GM12878 (cell line): ENCODE data around the gene SHH. TPM values are rescaled to one million over a fixed set of nuclear protein-coding genes. Genes with fewer than 3 reads are reported as not detected.
A peak's percentile ranks its signal among the peaks of the same experiment; 100 is the strongest.

Experiments used
- ATAC-seq: fragments of 200-7000 bp; cut with Tn5 transposase; 3 replicates; pipeline ENCODE4 v1.9.1; 2020; ENCODE audit warnings: mild to moderate bottlenecking, moderate library complexity
- BruUV-seq: library from RNA; stranded (reverse); fragments of 400-500 nt; replicated peaks from 2 replicates; lab custom pipeline; 2021; lab: Mats Ljungman, UMichigan
- CTCF ChIA-PET: fragments of 300-600 bp; sonication (Branson Sonifier 250); formaldehyde crosslinking; extraction: SDS; loops from one replicate; lab custom pipeline; 2021; ENCODE audit warnings: inconsistent platforms; lab: Yijun Ruan, JAX
- POLR2A ChIA-PET: fragments of 350-600 bp; formaldehyde crosslinking; extraction: SDS; loops from one replicate; lab custom pipeline; 2021; ENCODE audit warnings: inconsistent platforms; lab: Charles Lee
- RAD21 ChIA-PET: fragments of 300-600 bp; sonication (Branson Sonifier 250); formaldehyde crosslinking; loops from one replicate; lab custom pipeline; 2023; ENCODE audit warnings: antibody characterized with exemption; ENCODE audit not compliant: unreplicated experiment; lab: Charles Lee
- SMC1A ChIA-PET: fragments of 300-600 bp; sonication (Branson Sonifier 250); formaldehyde crosslinking; loops from one replicate; lab custom pipeline; 2023; ENCODE audit not compliant: unreplicated experiment, uncharacterized antibody; lab: Charles Lee
- DNase-seq: peaks from one replicate; pipeline ENCODE4 v3.0.0-alpha.2; 2011; ENCODE audit warnings: low read depth, low spot score
- FAIRE-seq: peaks from 3 replicates; lab custom pipeline; 2011; peaks lifted over from hg19 to GRCh38; lab: Jason Lieb, UNC
- H2AFZ ChIP-seq: 2 replicates; pipeline ENCODE4 v1.6.0; 2011; ENCODE audit warnings: low read depth, low read length, control low read depth; ENCODE audit not compliant: control insufficient read depth
- H3K27ac ChIP-seq: 2 replicates; pipeline ENCODE4 v1.5.1; 2011; ENCODE audit warnings: control low read depth; ENCODE audit not compliant: control insufficient read depth, insufficient read depth
- H3K27me3 ChIP-seq, 2 experiments: replicated peaks in 1 of 2; 2 replicates each; pipeline versions ENCODE4 v1.6.0 to v1.6.1; 2011; ENCODE audit warnings: low read length in 1 of 2; ENCODE audit not compliant: control insufficient read depth in 2 of 2, insufficient read depth in 2 of 2
- H3K36me3 ChIP-seq, 2 experiments: 2 replicates each; pipeline ENCODE4 v1.5.1; 2011; ENCODE audit warnings: low read length in 1 of 2; ENCODE audit not compliant: control insufficient read depth in 2 of 2, insufficient read depth in 2 of 2
- H3K4me1 ChIP-seq: 2 replicates; pipeline ENCODE4 v1.6.1; 2011; ENCODE audit warnings: mild to moderate bottlenecking, low read length, moderate library complexity, mixed read lengths; ENCODE audit not compliant: control insufficient read depth, insufficient read depth
- H3K4me2 ChIP-seq: 2 replicates; pipeline ENCODE4 v1.6.0; 2011; ENCODE audit warnings: control low read depth; ENCODE audit not compliant: control insufficient read depth, insufficient read depth
- H3K4me3 ChIP-seq: fragments of 200-600 bp; sonication (generic); 2 replicates; pipeline ENCODE4 v1.5.1; 2016
- H3K79me2 ChIP-seq: 2 replicates; pipeline ENCODE4 v1.6.0; 2011; ENCODE audit warnings: low read length; ENCODE audit not compliant: control insufficient read depth, insufficient read depth
- H3K9ac ChIP-seq: 2 replicates; pipeline ENCODE4 v1.8.0; 2011; ENCODE audit warnings: low read length, control low read depth, mixed read lengths; ENCODE audit not compliant: control insufficient read depth, insufficient read depth
- H3K9me3 ChIP-seq: replicated peaks from 3 replicates; pipeline ENCODE4 v1.5.1; 2011; ENCODE audit warnings: mild to moderate bottlenecking, low read length; ENCODE audit not compliant: control insufficient read depth, insufficient read depth
- H4K20me1 ChIP-seq: 2 replicates; pipeline ENCODE4 v1.6.0; 2011; ENCODE audit not compliant: control insufficient read depth, insufficient read depth
- ATF7 ChIP-seq: fragments of 450-650 bp; IDR thresholded peaks from 2 replicates; pipeline ENCODE4 v1.6.1; 2016; ENCODE audit warnings: low read depth, mild to moderate bottlenecking
- BHLHE40 ChIP-seq, 2 experiments: fragments of 450-650 bp in 1 of 2; IDR thresholded peaks; 2 replicates each; pipeline ENCODE4 v1.6.1; 2011 to 2017; ENCODE audit warnings: low read depth in 2 of 2, borderline replicate concordance in 1 of 2, improper control_type of control experiment in 1 of 2, low read length in 1 of 2, mild to moderate bottlenecking in 1 of 2
- SUZ12 ChIP-seq: fragments of 200-600 bp; sonication (generic); IDR thresholded peaks from one replicate; pipeline ENCODE4 v1.6.1; 2018; ENCODE audit warnings: antibody characterized with exemption, mild to moderate bottlenecking; ENCODE audit not compliant: unreplicated experiment
- TCF3 ChIP-seq: IDR thresholded peaks from 2 replicates; pipeline ENCODE4 v1.6.1; 2012; ENCODE audit warnings: low read depth, mild to moderate bottlenecking, low read length, borderline replicate concordance; ENCODE audit not compliant: insufficient read depth
- WGBS: methylation state at CpG from one replicate; pipeline ENCODE4 v1.1.6; 2016; ENCODE audit warnings: low lambda C conversion rate; ENCODE audit not compliant: insufficient replicate concordance, insufficient coverage; ENCODE audit errors: missing lambda C conversion rate; 5-methylcytosine and 5-hydroxymethylcytosine counted together
- in situ Hi-C: fragments of 300-500 bp; cut with MboI; formaldehyde crosslinking; loops from 9 replicates; pipeline ENCODE4 v1.14.3; 2018; ENCODE audit warnings: mixed read lengths
- intact Hi-C: fragments of 100-400 bp; cut with micrococcal nuclease; formaldehyde crosslinking; loops from one replicate; pipeline ENCODE4 v1.14.2; 2022; ENCODE audit not compliant: unreplicated experiment
- polyA plus RNA-seq, 11 experiments: library from polyadenylated mRNA; depleted of rRNA in 4 of 11; unstranded in 6 of 11; stranded (reverse) in 5 of 11; fragments of >200 nt; fragmentation: Nextera tagmentation in 4 of 11; fragmentation: Illumina TruSeq in 1 of 11; extraction: Ambion mirVana in 4 of 11; extraction: Trizol in 1 of 11; gene quantifications; 1 replicate in 1 of 11; 2 replicates in 10 of 11; pipeline versions ENCODE4 v1.2.1 to v1.2.3, GENCODE V29; 2011 to 2016; ENCODE audit warnings: inconsistent platforms in 2 of 11, missing spikeins in 2 of 11, low read depth in 1 of 11
- total RNA-seq, 4 experiments: library from RNA; depleted of rRNA in 3 of 4; stranded (reverse); fragments of >200 nt in 3 of 4; fragmentation: Illumina TruSeq in 1 of 4; extraction: Trizol in 1 of 4; gene quantifications; 2 replicates each; pipeline versions ENCODE4 v1.2.1 to v1.2.3, GENCODE V29; 2013 to 2021
- TF ChIP-seq, protein P1 (sequence below): IDR thresholded peaks from 2 replicates; pipeline ENCODE4 v1.6.1; 2012; ENCODE audit warnings: low read length, inconsistent platforms
- TF ChIP-seq, protein P2 (sequence below): fragments of 450-650 bp; IDR thresholded peaks from 2 replicates; pipeline ENCODE4 v1.6.1; 2017; ENCODE audit warnings: antibody characterized with exemption, mild to moderate bottlenecking, moderate library complexity
- TF ChIP-seq, protein P3 (sequence below): IDR thresholded peaks from 2 replicates; pipeline ENCODE4 v1.6.1; 2012; ENCODE audit warnings: improper control_type of control experiment, low read depth, low read length; ENCODE audit not compliant: insufficient replicate concordance
- TF ChIP-seq, protein P4 (sequence below): IDR thresholded peaks from 2 replicates; pipeline ENCODE4 v1.6.1; 2011; ENCODE audit warnings: mild to moderate bottlenecking, low read depth, low read length, moderate library complexity; ENCODE audit not compliant: insufficient replicate concordance

Gene SHH
- total and polyA plus RNA-seq, 10 of the 15 experiments (the other 5 are each of a cell fraction or from before 2014, with no cell fraction given) = not detected

DNA sequence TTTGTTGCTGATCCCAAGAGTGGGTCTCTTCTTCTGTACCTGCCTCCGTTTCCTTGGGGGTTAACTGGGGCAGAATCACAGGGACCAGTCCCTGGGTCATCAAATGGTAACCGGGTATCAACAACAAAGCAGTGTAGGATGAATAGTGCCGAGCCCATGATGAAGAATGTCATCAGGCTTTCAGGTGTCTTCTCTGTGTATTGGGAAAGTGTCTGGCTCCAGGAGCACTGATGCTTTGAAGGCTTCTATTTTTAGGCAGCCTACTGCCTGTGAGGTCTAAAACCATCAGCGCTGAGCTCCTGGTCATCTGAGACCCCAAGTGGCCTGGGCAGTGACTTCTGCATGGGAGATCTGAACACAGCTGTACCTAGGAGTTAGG lies 48.2 kb upstream of the SHH start (continued):
- no peak for TF ChIP-seq BHLHE40 (IDR thresholded peaks at IDR 0.05; ENCODE audit: borderline replicate concordance in 1 of 2, low read depth in 2 of 2, low read length in 1 of 2)
- TF ChIP-seq ATF7 = no peak
- TF ChIP-seq, protein P1, sequence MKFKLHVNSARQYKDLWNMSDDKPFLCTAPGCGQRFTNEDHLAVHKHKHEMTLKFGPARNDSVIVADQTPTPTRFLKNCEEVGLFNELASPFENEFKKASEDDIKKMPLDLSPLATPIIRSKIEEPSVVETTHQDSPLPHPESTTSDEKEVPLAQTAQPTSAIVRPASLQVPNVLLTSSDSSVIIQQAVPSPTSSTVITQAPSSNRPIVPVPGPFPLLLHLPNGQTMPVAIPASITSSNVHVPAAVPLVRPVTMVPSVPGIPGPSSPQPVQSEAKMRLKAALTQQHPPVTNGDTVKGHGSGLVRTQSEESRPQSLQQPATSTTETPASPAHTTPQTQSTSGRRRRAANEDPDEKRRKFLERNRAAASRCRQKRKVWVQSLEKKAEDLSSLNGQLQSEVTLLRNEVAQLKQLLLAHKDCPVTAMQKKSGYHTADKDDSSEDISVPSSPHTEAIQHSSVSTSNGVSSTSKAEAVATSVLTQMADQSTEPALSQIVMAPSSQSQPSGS = no peak

DNA sequence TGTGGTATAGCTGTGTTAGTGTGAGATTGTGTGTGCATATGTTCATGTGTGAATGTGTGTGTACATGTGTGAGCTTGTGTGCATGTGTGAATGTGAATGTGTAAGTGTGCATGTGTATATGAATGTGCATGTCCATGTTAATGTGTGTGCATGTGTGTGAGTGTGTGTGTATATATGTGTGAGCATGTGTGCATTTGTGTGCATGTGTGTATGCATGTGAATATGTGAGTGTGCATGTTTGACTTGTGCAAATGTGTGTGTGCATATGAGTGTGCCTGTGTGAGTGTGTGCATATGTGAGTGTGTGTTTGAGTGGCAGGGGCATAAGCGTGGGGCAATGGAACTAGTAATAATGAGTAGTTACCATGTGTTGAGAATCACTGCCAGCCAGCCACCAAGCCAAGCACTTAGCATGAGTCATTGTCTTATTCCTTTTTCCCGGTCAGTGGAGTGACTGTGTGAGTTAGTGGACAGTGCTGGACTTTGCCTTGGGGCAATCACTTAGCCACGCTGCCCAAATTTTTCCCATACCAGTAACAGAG lies 46.3 kb upstream of the SHH start:
- in situ Hi-C loops = no loop called here
- no peaks in the 10 kb centered on the region for H3K9me3 ChIP-seq
- no peak overlapping the region for H3K4me2 ChIP-seq
- H3K9ac ChIP-seq = no peak overlapping the region
- no peaks in the 10 kb centered on the region for H3K79me2 ChIP-seq
- ChIA-PET SMC1A (interaction anchor here (0.6 kb wide), 1 partner anchor 15 kb away, joined by 3 read pairs; no protein-coding TSS in a partner anchor), CTCF (no interaction called here), POLR2A (no interaction called here), RAD21 (no interaction called here)
- ATAC-seq (no peak), DNase-seq (no peak), FAIRE-seq (no peak)
- H4K20me1 ChIP-seq = no peaks in the 10 kb centered on the region
- no TSS peak for BruUV-seq
- no peaks in the 10 kb centered on the region for H3K4me1 ChIP-seq
- WGBS = 14% methylated on average over 3 of the region's 3 CpGs
- no peak overlapping the region for H2AFZ ChIP-seq
- no peaks in the 10 kb centered on the region for H3K27me3 ChIP-seq
- H3K27ac ChIP-seq = no peak overlapping the region
- H3K4me3 ChIP-seq = no peak overlapping the region
- intact Hi-C loops = no loop called here
- no peaks in the 10 kb centered on the region for H3K36me3 ChIP-seq
- TF ChIP-seq, protein P2, sequence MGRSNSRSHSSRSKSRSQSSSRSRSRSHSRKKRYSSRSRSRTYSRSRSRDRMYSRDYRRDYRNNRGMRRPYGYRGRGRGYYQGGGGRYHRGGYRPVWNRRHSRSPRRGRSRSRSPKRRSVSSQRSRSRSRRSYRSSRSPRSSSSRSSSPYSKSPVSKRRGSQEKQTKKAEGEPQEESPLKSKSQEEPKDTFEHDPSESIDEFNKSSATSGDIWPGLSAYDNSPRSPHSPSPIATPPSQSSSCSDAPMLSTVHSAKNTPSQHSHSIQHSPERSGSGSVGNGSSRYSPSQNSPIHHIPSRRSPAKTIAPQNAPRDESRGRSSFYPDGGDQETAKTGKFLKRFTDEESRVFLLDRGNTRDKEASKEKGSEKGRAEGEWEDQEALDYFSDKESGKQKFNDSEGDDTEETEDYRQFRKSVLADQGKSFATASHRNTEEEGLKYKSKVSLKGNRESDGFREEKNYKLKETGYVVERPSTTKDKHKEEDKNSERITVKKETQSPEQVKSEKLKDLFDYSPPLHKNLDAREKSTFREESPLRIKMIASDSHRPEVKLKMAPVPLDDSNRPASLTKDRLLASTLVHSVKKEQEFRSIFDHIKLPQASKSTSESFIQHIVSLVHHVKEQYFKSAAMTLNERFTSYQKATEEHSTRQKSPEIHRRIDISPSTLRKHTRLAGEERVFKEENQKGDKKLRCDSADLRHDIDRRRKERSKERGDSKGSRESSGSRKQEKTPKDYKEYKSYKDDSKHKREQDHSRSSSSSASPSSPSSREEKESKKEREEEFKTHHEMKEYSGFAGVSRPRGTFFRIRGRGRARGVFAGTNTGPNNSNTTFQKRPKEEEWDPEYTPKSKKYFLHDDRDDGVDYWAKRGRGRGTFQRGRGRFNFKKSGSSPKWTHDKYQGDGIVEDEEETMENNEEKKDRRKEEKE = no peak
- TF ChIP-seq, protein P3, sequence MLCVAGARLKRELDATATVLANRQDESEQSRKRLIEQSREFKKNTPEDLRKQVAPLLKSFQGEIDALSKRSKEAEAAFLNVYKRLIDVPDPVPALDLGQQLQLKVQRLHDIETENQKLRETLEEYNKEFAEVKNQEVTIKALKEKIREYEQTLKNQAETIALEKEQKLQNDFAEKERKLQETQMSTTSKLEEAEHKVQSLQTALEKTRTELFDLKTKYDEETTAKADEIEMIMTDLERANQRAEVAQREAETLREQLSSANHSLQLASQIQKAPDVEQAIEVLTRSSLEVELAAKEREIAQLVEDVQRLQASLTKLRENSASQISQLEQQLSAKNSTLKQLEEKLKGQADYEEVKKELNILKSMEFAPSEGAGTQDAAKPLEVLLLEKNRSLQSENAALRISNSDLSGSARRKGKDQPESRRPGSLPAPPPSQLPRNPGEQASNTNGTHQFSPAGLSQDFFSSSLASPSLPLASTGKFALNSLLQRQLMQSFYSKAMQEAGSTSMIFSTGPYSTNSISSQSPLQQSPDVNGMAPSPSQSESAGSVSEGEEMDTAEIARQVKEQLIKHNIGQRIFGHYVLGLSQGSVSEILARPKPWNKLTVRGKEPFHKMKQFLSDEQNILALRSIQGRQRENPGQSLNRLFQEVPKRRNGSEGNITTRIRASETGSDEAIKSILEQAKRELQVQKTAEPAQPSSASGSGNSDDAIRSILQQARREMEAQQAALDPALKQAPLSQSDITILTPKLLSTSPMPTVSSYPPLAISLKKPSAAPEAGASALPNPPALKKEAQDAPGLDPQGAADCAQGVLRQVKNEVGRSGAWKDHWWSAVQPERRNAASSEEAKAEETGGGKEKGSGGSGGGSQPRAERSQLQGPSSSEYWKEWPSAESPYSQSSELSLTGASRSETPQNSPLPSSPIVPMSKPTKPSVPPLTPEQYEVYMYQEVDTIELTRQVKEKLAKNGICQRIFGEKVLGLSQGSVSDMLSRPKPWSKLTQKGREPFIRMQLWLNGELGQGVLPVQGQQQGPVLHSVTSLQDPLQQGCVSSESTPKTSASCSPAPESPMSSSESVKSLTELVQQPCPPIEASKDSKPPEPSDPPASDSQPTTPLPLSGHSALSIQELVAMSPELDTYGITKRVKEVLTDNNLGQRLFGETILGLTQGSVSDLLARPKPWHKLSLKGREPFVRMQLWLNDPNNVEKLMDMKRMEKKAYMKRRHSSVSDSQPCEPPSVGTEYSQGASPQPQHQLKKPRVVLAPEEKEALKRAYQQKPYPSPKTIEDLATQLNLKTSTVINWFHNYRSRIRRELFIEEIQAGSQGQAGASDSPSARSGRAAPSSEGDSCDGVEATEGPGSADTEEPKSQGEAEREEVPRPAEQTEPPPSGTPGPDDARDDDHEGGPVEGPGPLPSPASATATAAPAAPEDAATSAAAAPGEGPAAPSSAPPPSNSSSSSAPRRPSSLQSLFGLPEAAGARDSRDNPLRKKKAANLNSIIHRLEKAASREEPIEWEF = no peak
- no peak for TF ChIP-seq SUZ12
- TF ChIP-seq TCF3 = 0 out of 2 replicates have a peak, but pooled peaks have one; percentile 48
- TF ChIP-seq, protein P4, sequence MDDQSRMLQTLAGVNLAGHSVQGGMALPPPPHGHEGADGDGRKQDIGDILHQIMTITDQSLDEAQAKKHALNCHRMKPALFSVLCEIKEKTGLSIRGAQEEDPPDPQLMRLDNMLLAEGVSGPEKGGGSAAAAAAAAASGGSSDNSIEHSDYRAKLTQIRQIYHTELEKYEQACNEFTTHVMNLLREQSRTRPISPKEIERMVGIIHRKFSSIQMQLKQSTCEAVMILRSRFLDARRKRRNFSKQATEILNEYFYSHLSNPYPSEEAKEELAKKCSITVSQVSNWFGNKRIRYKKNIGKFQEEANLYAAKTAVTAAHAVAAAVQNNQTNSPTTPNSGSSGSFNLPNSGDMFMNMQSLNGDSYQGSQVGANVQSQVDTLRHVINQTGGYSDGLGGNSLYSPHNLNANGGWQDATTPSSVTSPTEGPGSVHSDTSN = peak; percentile 16
